SIG-M5 (cell line): ENCODE measurements around the gene QKI.
"Not testable (repeated sequence)": the region's sequence is repeated elsewhere in the genome, so short reads cannot be mapped to it uniquely, and the experiment has no call there.

Experiments
- DNase-seq: peaks from one replicate; lab custom pipeline; 2025; lab: John Stamatoyannopoulos, UW

Gene QKI

GRCh38 chr6:163414117-163414945 is at the start of gene QKI:
QKI (plus strand) TSS chr6:163414718; CDS start chr6:163415194, 476 bp downstream.
- peak; percentile 51 for DNase-seq

- DNase-seq = no peak
These were observed 48.2 kb upstream of the QKI start for GRCh38 chr6:163366288-163366687.

GRCh38 chr6:163367497-163368183 is 46.9 kb upstream of the QKI start:
- no peak for DNase-seq

- no peak for DNase-seq
These were observed 45.4 kb upstream of the QKI start for GRCh38 chr6:163369141-163369540.

GRCh38 chr6:163369628-163370365 is 44.7 kb upstream of the QKI start:
- DNase-seq = no peak

- no peak for DNase-seq
These were observed 43.9 kb upstream of the QKI start for GRCh38 chr6:163370464-163371117.

- DNase-seq = no peak
These were observed 43.4 kb upstream of the QKI start for GRCh38 chr6:163371129-163371528.

GRCh38 chr6:163373240-163373639 is 41.3 kb upstream of the QKI start:
- DNase-seq = no peak

GRCh38 chr6:163375361-163375760 is 39.2 kb upstream of the QKI start:
- DNase-seq = no peak

GRCh38 chr6:163376187-163376586 is 38.3 kb upstream of the QKI start:
- DNase-seq = no peak

- no peak for DNase-seq
These were observed 37.0 kb upstream of the QKI start for GRCh38 chr6:163377561-163377960.

GRCh38 chr6:163380216-163380615 is 34.3 kb upstream of the QKI start:
- DNase-seq = no peak

GRCh38 chr6:163381118-163381756 is 33.3 kb upstream of the QKI start:
- no peak for DNase-seq

GRCh38 chr6:163383396-163383795 is 31.1 kb upstream of the QKI start:
- DNase-seq = not testable (repeated sequence)

- no peak for DNase-seq
These were observed 30.6 kb upstream of the QKI start for GRCh38 chr6:163383912-163384311.

GRCh38 chr6:163384510-163384909 is 30.0 kb upstream of the QKI start:
- DNase-seq = no peak

GRCh38 chr6:163385503-163385902 is 29.0 kb upstream of the QKI start:
- DNase-seq = not testable (repeated sequence)

- no peak for DNase-seq
These were observed 28.1 kb upstream of the QKI start for GRCh38 chr6:163386329-163386908.

- no peak for DNase-seq
These were observed 27.2 kb upstream of the QKI start for GRCh38 chr6:163387317-163387716.

GRCh38 chr6:163389354-163389753 is 25.2 kb upstream of the QKI start:
- no peak for DNase-seq

GRCh38 chr6:163390770-163391169 is 23.7 kb upstream of the QKI start:
- no peak for DNase-seq
